Neutrophil (primary cell): ENCODE measurements around the gene CDC42EP4.
"Not testable (repeated sequence)": the region's sequence is repeated elsewhere in the genome, so short reads cannot be mapped to it uniquely, and the experiment has no call there.

Experiments used
- H3K27ac ChIP-seq: fragments of 200-600 bp; sonication (generic); 2 replicates; pipeline ENCODE4 v1.5.1; 2016; ENCODE audit warnings: mild to moderate bottlenecking, moderate library complexity
- H3K27me3 ChIP-seq: fragments of 200-600 bp; sonication (generic); 2 replicates; pipeline ENCODE4 v1.6.0; 2016; ENCODE audit warnings: mild to moderate bottlenecking
- H3K36me3 ChIP-seq: fragments of 200-600 bp; sonication (generic); 2 replicates; pipeline ENCODE4 v1.5.1; 2017
- H3K4me1 ChIP-seq, 2 experiments: fragments of 200-600 bp in 1 of 2; sonication (generic) in 1 of 2; 1 replicate in 1 of 2; 2 replicates in 1 of 2; pipeline versions ENCODE4 v1.5.1 to v1.6.1; 2013 to 2016; ENCODE audit warnings: low read depth in 1 of 2, low read length in 1 of 2, mild to moderate bottlenecking in 1 of 2, moderate library complexity in 1 of 2; ENCODE audit not compliant: control insufficient read depth in 1 of 2, insufficient read depth in 1 of 2
- H3K4me3 ChIP-seq, 2 experiments: fragments of 200-600 bp in 1 of 2; sonication (generic) in 1 of 2; 1 replicate in 1 of 2; 2 replicates in 1 of 2; pipeline ENCODE4 v1.5.1; 2013 to 2016; ENCODE audit warnings: low read depth in 1 of 2, low read length in 1 of 2, mild to moderate bottlenecking in 1 of 2, moderate library complexity in 1 of 2
- H3K9me3 ChIP-seq: fragments of 200-600 bp; sonication (generic); 2 replicates; pipeline ENCODE4 v1.5.1; 2016
- TF ChIP-seq, protein P1 (sequence below): fragments of 200-600 bp; sonication (generic); IDR thresholded peaks from 2 replicates; pipeline ENCODE4 v1.5.1; 2016; ENCODE audit warnings: antibody characterized with exemption

Gene CDC42EP4

DNA sequence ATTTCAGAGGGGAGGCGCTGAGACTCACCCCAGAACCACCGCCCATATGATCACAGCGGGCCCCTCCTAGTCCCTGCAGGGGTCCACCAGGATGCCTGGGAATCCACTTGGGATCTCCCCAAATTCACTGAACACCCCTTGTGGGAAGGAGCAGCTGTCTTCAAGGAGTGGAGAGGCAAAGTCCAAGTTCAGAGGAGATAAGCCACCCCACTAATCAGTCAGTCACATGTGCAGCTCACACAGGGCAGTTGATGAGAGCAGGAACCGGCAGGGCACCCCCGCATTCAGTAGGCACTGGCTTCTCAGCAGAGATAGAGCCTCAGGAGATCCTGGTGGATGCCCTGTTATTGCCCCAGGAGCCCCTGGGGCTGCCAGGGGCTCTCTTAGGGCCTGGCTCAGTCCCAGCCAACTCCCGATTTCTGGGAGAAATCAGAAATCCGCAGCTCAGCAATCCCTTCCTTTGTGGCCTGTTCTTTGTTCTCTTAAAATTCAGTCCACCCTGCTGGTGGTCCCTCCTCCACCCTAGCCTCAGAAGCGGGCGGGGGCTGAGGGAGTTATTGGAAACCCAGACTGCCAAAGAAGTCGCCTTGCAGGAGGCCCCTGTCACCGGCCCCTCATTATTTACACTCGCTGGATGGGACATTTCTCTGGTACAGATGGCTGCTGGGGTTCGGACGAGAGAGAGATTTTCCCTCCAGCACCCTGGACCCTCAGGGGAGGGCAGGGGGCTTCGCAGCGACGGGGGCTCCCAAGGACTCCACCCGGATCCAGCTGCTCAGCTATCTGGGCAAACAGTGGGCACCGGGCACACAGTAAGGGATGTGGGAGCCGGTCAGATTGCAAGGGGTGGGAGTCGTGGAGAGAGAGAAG, 1.8 kb downstream of the CDC42EP4 start:
- Histone ChIP-seq H3K27me3 (no peaks in the 10 kb centered on the region), H3K27ac (no peak overlapping the region), H3K4me3 (peak overlapping the region; percentile 84 to 95), H3K36me3 (no peaks in the 10 kb centered on the region), H3K9me3 (no peaks in the 10 kb centered on the region), H3K4me1 (peaks cover 28 to 36% of the 10 kb centered on the region in 2 experiments)
- TF ChIP-seq, protein P1, sequence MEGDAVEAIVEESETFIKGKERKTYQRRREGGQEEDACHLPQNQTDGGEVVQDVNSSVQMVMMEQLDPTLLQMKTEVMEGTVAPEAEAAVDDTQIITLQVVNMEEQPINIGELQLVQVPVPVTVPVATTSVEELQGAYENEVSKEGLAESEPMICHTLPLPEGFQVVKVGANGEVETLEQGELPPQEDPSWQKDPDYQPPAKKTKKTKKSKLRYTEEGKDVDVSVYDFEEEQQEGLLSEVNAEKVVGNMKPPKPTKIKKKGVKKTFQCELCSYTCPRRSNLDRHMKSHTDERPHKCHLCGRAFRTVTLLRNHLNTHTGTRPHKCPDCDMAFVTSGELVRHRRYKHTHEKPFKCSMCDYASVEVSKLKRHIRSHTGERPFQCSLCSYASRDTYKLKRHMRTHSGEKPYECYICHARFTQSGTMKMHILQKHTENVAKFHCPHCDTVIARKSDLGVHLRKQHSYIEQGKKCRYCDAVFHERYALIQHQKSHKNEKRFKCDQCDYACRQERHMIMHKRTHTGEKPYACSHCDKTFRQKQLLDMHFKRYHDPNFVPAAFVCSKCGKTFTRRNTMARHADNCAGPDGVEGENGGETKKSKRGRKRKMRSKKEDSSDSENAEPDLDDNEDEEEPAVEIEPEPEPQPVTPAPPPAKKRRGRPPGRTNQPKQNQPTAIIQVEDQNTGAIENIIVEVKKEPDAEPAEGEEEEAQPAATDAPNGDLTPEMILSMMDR: no peak

DNA sequence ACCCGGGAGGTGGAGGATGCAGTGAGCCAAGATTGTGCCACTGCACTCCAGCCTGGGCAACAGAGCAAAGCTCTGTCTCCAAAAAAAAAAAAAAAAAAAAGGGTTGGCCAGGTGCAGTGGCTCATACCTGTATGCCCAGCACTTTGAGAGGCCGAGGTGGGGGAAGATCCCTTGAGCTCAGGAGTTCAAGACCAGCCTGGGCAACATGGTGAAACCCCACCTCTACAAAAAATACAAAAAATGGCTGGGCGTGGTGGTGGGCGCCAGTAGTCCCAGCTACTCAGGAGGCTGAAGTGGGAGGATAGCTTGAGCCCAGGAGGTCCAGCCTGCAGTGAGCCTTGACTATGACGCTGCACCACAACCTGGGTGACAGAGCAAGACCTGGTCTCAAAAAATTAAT, 2.8 kb downstream of the CDC42EP4 start:
- H3K27ac ChIP-seq, H3K9me3 ChIP-seq, H3K36me3 ChIP-seq, H3K4me3 ChIP-seq, H3K27me3 ChIP-seq: not testable (repeated sequence)
- H3K4me1 ChIP-seq: peaks cover 32 to 41% of the 10 kb centered on the region in 2 experiments

DNA sequence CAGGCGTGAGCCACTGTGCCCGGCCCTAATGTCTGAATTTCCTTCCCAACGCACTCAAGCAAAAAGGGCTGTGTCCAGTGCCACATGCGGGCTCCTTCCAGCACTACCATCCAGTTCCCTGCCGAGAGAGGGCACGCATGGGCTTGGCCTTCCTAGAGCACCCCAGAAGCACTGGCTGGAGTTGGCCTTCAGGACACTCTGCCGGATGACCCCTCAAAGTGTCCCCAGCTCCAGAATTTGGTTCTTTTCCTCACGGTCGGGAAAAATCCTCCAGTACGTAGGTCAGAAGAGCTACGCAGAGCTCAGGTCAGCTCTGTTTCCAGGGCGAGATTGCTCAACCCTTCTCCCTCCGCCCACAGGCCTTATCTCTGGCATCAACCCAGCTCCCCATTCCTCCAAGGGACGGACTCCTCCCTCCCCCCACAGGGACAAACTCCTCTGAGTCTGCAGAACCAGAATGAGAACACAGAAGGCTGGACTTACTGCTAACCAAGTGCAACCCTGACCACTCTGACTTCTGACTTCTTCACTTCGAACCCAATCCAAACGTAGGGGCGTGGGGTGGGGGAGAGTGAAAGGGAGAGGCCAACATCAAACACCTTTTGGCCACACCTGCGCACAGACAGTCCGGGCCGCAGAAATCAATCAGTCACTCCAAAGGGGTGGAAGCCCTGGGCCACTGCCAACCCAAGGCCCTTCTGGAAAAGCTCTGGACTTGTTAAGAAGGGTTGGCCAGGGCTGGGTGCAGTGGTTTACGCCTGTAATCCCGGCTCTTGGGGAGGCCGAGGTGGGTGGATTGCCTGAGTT, 3.6 kb downstream of the CDC42EP4 start:
- Histone ChIP-seq H3K4me3 (no peak overlapping the region), H3K9me3 (no peaks in the 10 kb centered on the region), H3K27me3 (no peaks in the 10 kb centered on the region), H3K27ac (no peak overlapping the region), H3K4me1 (peaks cover 32 to 41% of the 10 kb centered on the region in 2 experiments), H3K36me3 (no peaks in the 10 kb centered on the region)
- TF ChIP-seq, protein P1: no peak

DNA sequence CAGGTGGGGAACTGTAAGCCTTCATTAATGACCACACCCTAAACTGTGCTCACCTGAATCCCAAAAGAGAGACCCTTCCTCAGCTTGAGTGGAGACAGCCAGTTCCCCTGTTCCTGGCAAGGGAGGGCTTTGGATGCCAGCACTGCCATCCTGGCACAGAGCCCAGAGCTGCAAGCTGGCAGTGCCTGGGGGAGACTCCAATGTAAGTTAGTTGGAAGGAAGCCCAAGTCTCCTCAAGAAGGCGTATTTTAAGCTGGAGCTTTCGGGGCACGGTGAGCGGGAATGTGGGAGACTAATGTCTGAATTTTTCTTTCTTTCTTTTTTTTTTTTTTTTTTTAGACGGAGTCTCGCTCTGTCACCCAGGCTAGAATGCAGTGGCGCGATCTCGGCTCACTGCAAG, 4.7 kb downstream of the CDC42EP4 start:
- Histone ChIP-seq H3K4me1 (peaks cover 24 to 34% of the 10 kb centered on the region in 2 experiments), H3K27me3 (no peaks in the 10 kb centered on the region), H3K4me3 (no peak overlapping the region), H3K27ac (no peak overlapping the region), H3K36me3 (no peaks in the 10 kb centered on the region), H3K9me3 (no peaks in the 10 kb centered on the region)
- TF ChIP-seq, protein P1: no peak

DNA sequence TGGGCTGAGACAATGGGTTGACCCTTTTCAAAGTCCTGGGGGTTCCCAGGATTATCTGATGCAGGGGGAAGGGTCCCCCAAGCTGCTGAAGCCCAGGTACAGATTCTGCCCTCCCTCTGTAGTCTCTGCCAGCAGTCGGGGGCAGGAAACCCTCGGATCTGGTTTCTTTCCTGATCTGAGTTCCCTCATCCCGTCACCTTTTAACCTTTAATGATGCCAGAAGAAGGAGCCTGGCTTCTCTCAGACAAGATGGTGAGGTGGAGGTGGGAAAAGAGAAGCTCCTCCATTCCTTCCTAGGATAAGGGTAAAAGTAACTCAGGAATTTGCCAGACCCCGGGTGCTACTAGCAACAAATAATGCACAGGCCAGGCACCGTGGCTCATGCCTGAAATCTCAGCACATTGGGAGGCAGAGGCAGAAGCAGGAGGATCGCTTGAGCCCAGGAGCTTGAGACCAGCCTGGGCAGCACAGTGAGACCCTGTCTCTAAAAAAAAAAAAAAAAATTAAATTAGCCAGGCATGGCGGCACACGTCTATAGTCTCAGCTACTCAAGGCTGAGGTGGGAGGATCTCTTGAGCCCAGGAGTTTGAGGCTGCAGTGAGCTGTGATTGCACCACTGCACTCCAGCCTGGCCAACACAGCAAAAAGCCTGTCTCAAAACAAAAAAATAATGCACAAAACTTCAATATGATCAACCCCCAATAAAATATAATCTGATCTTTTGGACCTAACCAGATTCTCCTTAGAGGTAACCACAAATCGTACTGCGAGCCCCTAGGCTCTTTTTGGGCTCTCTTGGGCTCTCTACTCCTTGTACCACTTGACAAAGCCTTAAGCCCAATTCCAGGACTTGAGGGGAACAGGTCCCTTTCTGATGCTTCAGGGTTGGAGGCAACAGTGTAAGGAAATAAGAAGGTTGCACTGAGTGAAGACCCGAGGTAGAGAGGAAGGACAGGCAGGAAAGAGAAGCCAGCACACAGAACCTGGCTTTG, 5.7 kb downstream of the CDC42EP4 start:
- H3K27ac ChIP-seq: no peak overlapping the region
- no peak overlapping the region for H3K4me3 ChIP-seq
- peaks cover 22 to 33% of the 10 kb centered on the region in 2 experiments for H3K4me1 ChIP-seq
- TF ChIP-seq, protein P1: no peak
- no peaks in the 10 kb centered on the region for H3K9me3 ChIP-seq
- no peaks in the 10 kb centered on the region for H3K36me3 ChIP-seq
- no peaks in the 10 kb centered on the region for H3K27me3 ChIP-seq
